GM19193 (cell line): ENCODE results near the gene HBD.

Experiments
- POLR2A ChIP-seq: IDR thresholded peaks from 4 replicates; pipeline ENCODE4 v1.6.1; 2011; ENCODE audit not compliant: insufficient read depth, insufficient read length; ENCODE audit errors: extremely low read depth

Gene HBD

GRCh38 chr11:5242933-5243815 lies 8.9 kb upstream of the HBD start:
- no peak for TF ChIP-seq POLR2A

- no peak for TF ChIP-seq POLR2A
Observed at GRCh38 chr11:5242208-5242607, 7.9 kb upstream of the HBD start.

- no peak for TF ChIP-seq POLR2A
Observed at GRCh38 chr11:5241458-5241857, 7.2 kb upstream of the HBD start.

- no peak for TF ChIP-seq POLR2A
Observed at GRCh38 chr11:5240458-5240857, 6.2 kb upstream of the HBD start.

- no peak for TF ChIP-seq POLR2A
Observed at GRCh38 chr11:5240056-5240455, 5.8 kb upstream of the HBD start.

- TF ChIP-seq POLR2A: no peak
Observed at GRCh38 chr11:5239046-5239445, 4.8 kb upstream of the HBD start.

GRCh38 chr11:5238486-5238885 lies 4.2 kb upstream of the HBD start:
- no peak for TF ChIP-seq POLR2A

GRCh38 chr11:5237420-5237819 lies 3.1 kb upstream of the HBD start:
- TF ChIP-seq POLR2A: no peak

- no peak for TF ChIP-seq POLR2A
Observed at GRCh38 chr11:5235364-5236095, 1.2 kb upstream of the HBD start.

GRCh38 chr11:5233307-5233706 lies 976 bp downstream of the HBD start:
- TF ChIP-seq POLR2A: no peak

- TF ChIP-seq POLR2A: no peak
Observed at GRCh38 chr11:5232821-5233220, 1.5 kb downstream of the HBD start.

GRCh38 chr11:5232176-5232575 lies 2.1 kb downstream of the HBD start:
- no peak for TF ChIP-seq POLR2A

- no peak for TF ChIP-seq POLR2A
Observed at GRCh38 chr11:5231111-5231510, 3.2 kb downstream of the HBD start.

- no peak for TF ChIP-seq POLR2A
Observed at GRCh38 chr11:5230266-5230665, 4.0 kb downstream of the HBD start.

- no peak for TF ChIP-seq POLR2A
Observed at GRCh38 chr11:5229796-5230195, 4.5 kb downstream of the HBD start.

- TF ChIP-seq POLR2A: no peak
Observed at GRCh38 chr11:5229356-5229755, 4.9 kb downstream of the HBD start.
